ENCODE measurements around the gene GCSH.

DNA sequence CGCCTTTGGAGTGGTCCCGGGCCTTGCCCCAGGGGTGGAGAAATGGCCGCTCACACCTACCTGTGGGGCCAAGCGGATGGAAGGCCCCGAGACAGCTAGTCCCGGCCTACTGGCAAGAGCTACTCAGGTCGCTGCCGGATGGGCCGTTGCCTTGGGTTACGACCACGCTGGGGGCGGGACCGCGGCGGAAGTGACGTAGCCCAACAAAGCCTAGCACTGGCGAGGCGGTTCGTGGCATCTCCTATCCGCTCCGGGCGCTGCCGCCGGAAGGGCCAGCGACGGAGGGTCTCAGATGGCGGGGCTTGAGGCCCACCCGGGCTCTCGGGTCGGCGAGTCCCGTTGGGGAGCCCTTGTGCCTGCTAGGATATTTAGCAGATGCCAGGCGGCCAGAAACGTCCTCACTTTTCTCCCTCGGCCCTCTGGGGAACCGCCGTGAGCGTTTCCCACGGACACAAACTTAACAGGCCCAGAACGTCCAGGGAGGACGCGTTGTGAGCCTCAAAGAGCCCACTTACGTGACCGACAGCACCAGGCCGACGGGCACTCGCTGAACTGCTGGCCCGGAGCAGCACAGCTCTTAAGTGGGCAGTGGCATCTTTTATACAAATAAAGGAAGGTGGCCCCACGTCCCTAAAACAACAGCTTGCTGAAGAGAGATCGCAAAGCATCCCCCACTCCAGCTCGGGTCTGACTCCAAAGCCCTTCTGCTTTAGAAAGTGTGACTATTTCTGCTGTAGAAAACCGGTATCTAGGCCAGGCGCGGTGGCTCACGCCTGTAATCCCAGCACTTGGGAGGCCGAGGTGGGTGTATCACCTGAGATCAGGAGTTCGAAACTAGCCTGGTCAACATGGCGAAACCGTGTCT, 18.9 kb downstream of the GCSH start, which contains the start of gene C16orf46:
- no peak for TF ChIP-seq TAF1 (IDR thresholded peaks at IDR 0.05; ENCODE audit: borderline replicate concordance, insufficient read depth, low read length)
- TF ChIP-seq POLR2AphosphoS5 (IDR thresholded peaks at IDR 0.05; ENCODE audit: low read depth, low read length): peak; percentile 57; the same call in 1 of the 2 replicates
